Ramos (cell line): Measurements from ENCODE around the gene A1CF.
"Not testable (repeated sequence)": the region's sequence is repeated elsewhere in the genome, so short reads cannot be mapped to it uniquely, and the experiment has no call there.

Experiments
- in situ Hi-C: fragments of 300-500 bp; cut with MboI; formaldehyde crosslinking; loops from one replicate; pipeline ENCODE4 v1.14.3; 2022; ENCODE audit warnings: low sequenced_read_pairs; ENCODE audit not compliant: unreplicated experiment

The A1CF gene, protein sequence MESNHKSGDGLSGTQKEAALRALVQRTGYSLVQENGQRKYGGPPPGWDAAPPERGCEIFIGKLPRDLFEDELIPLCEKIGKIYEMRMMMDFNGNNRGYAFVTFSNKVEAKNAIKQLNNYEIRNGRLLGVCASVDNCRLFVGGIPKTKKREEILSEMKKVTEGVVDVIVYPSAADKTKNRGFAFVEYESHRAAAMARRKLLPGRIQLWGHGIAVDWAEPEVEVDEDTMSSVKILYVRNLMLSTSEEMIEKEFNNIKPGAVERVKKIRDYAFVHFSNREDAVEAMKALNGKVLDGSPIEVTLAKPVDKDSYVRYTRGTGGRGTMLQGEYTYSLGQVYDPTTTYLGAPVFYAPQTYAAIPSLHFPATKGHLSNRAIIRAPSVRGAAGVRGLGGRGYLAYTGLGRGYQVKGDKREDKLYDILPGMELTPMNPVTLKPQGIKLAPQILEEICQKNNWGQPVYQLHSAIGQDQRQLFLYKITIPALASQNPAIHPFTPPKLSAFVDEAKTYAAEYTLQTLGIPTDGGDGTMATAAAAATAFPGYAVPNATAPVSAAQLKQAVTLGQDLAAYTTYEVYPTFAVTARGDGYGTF

DNA sequence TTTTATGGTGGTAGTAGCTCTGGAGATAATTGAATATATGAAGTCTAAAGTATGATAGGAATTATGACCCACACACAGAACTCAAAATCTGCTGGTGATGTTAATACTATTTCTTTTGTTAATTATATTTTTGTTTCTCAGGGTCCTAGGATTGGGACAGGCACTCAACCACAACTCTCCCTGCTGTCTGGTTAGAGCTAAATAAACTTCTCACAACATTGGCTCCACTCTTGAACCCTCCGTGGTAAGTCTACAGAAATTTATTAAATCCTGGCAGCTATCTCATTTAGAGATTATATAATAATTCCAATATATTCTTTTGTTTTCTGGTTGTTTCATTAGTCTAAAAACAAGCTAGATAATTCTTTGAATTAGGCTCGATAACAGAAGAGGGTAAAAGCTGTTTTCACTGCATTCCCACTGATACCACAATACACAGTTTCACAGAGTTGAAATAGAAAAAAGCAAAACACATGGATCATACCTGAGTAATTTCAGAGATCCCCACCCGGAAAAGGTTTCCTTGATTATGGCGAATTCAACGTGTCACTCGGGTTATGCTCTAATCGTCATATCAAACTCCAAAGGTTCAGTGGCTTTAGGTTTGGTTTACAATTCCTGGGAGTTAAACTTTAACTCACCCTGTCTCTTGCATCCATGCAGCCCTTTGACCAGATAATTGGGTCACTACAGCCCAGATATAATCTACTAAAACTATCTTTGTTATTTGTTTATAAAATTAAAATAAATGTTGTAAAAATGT lies at the start of gene A1CF:
A1CF (minus strand) TSS at position 531 of the 763 bp plus-strand sequence. CDS start 25,687 bp downstream, outside the sequence.
- in situ Hi-C loops: no loop called here

DNA sequence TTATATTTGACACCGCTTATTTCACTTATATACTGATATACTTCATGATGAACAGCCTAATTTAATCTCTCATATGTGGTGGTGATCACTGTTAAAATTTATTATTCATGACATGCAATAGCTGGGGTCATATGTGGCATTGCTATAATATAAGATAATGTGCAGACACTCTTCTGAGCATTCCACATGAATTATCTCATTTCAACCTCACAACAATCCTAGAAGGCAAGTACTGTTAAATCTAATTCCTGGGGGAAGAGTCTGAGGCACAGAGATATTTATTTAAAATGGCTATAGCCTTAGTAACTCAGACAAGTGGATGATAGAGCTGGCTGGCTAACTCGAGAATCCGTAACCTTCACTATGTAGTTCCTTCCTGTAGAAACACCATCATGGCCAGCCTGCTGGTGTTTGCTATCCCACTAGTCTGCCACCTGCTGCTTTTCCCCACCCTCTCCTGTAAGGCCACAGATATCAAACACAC lies 46.6 kb upstream of the A1CF start:
- in situ Hi-C loops: no loop called here

DNA sequence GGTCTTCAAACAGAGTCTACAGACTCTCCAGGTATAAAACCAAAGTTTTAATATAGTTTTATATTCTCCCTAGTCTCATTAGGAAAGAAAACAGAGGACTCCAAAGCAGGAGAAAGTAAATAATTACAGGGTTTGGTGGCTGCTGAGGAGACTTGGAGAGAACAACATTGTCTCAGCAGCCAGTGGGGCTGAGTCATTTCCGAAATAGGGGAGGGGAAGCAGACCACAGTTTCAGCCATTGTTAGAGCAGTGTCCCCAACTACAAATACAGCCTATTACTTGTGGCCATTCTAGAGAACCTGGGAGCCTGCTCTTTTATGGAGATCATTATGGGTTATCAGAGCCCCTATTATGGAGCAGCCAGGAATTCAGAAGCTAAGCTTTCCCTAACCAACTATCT lies 44.2 kb upstream of the A1CF start:
- in situ Hi-C loops: no loop called here

DNA sequence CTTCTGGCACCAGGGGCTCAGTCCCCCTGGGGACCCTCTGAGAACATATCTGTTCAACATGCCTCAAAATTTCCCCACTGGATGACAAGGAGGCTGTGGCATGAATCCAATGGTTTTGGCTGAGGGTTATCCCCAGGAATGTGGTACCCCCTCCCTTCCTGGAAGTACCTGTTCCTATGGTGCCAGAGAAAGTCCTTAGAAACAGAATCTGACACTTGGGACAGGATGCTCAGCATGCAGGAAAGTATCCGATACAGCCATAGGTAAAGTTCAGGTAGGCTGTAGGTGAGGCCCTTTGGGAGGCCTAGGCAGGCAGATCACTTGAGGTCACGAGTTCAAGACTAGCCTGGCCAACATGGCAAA lies 42.7 kb upstream of the A1CF start:
- in situ Hi-C loops: no loop called here

DNA sequence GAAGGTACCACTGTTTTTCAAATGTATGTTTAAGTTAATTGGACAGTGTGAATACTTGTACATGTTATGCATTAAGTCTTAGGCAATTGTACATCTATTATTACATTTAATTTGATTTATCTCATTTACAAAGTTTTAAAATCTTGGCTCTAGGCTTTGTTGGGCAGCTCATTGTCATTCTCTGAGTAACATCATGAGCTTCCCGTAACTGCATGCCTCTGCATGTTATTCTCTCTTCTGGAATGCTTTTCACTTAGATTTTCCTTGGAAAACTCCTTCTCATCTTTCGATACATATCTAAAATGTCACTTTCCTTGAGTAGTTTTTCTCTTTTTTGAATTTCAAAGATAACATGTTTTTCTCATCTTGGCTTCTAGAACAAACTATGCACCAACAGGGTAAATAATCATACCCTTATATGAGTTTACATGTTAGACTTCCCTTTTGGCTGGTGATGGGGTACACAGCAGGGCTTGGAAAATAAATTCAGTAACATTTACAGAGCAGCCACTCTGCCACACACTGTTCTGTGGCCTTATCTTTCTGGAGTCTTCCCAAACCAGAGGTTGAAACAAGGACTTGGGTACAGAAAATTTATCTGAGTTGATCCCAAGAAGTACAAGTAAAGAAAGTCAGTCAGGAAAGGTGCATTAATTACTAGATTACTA lies 42.2 kb upstream of the A1CF start:
- in situ Hi-C loops: no loop called here

DNA sequence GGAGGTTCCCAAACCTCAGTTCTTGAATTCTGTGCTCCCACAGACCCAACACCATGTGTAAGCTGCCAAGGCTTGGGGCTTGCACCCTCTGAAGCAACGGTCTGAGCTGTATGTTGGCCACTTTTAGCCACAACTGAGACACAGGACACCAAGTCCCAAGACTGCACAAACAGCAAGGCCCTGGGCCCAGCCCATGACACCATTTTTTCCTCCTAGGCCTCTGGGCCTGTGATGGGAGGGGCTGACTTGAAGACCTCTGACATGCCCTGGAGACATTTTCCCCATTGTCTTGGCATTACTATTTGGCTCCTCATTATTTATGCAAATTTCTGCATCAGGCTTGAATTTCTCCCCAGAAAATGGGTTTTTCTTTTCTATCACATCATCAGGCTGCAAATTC lies 38.0 kb upstream of the A1CF start:
- in situ Hi-C loops: not testable (repeated sequence)

DNA sequence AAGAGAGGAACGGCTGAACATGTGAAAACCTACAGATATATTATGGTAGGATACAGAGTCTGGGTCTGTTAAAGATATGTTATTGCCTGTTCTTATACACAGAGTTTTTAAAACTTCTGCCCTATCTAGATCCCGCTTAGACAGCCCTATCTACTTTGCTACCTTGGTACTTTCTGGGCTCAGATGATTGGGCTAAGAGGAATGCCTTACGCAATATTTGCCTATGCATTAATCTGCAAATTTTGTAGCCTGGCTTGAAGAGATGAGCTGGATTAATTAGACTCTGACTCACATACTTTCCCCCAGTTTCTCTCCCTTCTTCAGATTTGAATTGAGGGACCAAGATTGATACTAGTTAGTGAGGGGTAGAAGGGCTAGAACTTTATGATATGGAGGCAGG lies 33.6 kb upstream of the A1CF start:
- in situ Hi-C loops: no loop called here

DNA sequence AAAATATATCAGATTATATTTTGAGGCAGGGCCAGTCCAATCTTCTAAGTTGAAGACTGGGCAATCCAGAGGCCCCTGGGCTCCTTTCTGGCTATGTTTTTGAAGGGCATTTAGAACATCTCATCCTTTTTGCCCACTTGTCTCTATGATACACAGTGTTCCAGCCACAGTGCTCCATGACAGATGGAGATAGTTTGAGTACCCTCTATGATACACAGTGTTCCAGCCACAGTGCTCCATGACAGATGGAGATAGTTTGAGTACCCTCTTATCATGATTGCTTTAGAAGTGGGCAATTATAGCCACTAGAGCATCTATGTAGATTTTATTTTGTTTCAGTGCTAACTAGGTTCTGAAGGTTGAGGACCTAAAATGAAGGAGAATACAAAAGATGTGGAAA lies 33.1 kb upstream of the A1CF start:
- in situ Hi-C loops: no loop called here

DNA sequence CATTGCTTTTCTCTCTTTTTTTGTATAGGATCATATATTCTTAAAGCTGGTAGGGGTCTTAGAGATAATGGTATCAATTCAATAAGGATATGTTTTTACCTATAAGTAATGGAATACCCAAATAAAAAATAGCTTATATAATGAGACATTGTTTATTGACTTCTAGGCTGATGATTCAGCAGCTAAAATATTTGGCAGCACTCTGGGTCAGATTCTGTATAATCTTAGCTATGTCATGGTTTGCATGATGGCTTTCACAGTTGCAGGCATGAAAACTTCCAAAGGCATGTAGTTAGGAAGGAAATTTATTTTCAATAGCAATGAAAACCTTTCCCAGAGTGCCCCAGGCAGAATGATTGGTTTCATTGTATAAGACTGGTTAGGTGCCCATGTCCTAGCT lies 32.1 kb upstream of the A1CF start:
- in situ Hi-C loops: no loop called here

DNA sequence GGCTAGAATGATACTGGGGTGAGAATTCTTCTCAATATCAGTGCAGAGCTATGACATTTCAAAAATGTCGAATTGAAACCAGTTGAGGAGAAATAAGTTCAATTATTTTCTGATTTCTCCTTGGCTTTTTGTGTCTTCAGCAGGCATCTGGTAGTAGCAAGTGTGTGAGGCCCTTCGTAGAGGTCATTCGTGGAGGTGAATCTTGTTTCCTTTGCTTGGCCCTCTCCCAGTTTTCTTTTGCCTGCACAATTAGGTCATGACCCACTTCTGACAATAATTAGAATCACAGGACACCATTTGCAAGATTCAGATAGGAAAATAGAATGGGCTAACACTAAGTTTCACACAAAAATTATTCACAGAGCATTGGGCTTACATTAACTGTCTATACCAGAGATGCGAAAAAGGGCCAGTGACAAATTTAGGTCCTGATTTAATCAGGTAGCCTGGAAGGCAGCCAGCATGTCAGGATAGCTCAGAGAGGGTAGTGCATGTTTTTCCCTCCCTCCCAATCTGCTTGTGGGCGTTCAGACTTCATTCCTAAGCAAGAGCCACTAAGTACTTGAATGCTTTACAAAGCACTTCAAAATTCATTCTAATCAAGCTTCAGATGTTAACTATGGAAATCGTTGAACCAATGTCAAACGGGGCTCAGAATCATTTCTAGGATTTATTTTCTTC lies 24.0 kb upstream of the A1CF start:
- in situ Hi-C loops: no loop called here

DNA sequence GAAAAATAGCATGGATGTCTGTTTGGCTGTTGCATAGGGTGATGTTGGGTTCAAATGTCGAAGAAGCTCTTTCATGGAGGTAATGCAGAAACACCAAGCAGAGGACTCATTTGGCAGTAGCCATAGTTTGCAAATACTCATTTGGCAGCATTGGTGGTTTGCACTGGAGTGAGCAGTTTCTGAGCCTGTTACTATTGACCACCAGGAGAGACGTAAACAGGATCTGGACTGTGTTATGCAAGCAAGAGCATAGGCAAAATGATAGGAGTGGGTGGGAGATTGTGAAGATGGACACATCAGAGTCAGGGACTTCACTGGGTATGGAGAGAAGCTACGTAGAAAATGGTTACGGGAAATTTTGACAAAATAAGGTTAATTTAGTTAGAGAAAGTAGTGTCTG lies 22.9 kb upstream of the A1CF start:
- in situ Hi-C loops: no loop called here

DNA sequence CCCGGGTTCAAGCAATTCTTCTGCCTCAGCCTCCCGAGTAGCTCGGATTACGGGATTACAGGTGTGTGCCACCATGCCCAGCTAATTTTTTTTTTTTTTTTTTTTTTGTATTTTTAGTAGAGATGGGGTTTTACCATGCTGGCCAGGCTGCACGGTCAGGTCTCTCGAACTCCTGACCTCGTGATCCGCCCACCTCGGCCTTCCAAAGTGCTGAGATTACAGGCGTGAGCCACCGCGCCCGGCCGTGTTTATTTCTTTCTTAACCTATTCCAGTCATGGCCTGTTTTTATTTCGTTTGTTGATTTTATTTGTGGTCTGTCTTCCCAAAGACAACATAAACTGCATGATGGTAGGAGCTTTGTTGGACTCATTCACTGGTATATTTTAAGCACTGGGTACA lies 20.4 kb upstream of the A1CF start:
- in situ Hi-C loops: not testable (repeated sequence)

DNA sequence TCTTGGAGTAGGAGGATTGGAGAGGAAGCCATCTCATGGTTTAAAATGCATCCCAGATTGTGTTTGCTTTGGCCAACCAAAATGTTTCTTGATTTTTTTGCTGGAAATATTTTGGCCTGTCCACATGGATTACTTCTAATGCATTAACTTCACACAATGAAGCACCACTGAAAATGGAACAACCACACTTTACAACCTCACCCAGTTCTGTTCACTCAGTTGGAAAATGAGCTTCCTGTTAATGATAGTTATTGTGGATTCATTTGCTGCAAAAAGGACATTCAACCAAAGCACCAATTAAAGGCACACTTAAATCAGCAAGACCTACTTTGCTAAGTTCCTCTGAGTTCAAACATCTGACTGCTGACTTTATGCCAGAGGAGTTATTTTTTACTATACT lies 11.3 kb upstream of the A1CF start:
- in situ Hi-C loops: no loop called here

DNA sequence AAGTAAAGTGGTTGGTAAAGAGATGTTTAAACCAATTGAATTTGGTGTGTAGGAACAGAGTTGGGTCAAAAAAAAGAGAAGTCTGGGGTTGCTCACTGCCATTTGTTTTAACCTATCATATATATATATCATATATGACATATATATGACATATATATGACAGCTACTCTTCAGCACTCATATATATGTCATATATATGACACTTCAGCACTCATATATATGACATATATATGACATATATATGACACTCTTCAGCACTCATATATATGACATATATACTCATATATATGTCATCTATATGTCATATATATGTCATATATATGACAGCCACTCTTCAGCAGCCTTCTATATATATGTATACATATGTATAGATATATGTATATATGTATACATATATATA lies 8.9 kb upstream of the A1CF start:
- in situ Hi-C loops: no loop called here

DNA sequence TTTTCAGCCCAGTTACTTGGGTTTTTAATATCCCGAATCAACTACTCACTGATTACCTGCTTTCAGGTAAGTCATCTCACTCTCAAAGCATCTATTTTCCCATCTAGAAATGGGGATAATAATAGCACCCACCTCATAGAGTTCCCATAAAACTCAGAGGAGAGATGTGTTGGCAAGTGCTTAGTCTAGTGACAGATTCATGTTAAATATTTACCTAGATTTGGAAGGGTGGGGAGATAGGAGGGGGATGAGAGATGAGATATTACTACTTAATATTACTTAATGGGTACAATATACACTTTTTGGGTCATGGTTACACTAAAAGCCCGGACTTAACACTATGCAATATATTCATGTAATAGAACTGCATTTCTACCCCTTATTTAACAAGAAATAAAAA lies 7.0 kb upstream of the A1CF start:
- in situ Hi-C loops: no loop called here

DNA sequence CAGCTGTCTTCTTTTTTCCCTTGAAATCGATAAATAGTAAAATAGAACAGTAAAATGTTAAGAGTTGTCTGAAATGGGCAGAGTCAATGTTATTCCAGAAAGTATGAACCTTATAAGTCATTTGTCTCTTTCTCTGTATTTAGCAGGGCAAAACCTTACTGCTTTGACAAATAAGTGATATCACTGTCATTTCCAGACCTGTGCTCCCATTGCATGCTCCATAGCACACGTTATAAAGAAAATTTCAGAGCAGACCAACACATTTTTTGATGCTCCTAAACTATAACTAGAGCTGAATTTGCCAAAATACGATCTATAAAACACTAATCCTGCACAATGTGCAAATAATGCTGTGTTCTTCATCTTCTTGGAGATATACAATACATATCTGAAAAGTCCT lies 1.1 kb downstream of the A1CF start:
- in situ Hi-C loops: no loop called here

DNA sequence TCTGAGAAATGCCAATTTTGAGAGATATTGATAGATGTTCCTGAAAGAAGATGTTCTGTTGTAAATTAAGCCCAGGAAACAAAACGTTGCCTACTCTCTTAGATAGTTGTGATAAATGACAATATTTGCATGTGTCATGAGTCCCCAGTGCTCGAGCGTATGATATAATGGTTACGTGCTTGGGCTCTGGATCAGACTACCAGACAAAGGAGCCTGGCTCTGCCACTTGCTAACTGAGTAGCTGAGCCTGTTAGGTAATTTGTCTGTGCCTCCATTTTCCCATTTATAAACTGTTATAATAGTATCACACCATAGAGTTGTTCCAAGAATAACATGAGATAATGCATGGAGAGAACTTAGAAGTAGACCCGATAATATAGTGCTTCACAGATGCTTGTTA lies 1.8 kb downstream of the A1CF start:
- in situ Hi-C loops: no loop called here

DNA sequence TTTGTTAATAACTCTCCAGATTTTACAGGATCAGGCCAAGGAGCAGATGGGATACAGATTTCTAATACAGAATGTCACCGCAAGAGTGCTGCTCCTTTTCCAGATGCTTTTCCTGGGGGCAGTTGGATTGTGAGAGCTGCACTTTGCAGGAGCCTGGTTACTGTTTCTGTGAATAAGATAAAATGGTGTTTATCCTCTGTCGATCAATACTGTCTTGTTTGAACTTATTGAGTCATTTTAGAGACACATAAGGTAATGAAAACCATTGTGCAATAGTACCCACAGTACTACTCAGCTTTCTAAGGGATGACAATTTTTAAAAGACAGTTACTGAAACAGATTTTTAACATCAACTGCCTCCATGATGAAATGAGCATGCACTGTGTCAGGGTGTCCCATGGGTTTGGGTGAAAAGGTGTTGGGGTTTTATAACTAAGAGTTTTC lies 2.9 kb downstream of the A1CF start:
- in situ Hi-C loops: no loop called here

DNA sequence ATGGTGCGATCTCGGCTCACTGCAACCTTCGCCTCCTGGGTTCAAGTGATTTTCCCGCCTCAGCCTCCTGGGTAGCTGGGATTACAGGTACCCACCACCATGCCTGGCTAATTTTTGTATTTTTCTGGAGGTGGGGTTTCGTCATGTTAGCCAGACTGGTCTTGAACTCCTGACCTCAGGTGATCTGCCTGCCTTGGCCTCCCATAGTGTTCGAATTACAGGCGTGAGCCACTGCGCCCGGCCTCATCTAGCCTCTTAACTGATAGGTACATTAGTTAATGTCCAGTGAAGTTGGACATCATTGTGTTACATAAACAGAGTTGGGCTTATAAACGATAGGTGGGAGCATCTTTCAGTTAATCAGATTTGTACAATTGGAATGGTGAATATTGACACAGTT lies 4.4 kb downstream of the A1CF start:
- in situ Hi-C loops: not testable (repeated sequence)

DNA sequence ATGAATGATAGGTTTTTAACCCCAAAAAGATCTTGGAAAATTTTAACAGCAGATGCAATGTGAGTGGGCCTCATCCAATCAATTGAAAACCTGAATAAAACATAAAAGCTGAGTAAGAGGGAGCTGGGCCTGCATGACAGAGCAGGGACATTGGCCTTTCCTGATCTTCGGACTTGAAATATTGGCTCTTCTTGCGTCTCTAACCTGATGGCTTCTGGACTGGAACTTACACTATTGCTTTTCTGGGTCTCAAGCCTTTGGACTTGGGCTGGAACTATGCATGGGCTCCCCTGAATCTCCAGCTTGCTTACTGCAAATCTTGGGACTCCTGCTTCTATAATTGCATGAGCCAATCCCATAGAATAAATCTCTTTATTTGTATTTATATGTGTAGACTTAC lies 9.0 kb downstream of the A1CF start:
- in situ Hi-C loops: no loop called here
